Measurements from ENCODE around the gene TCTA. TPM values are rescaled to one million over a fixed set of nuclear protein-coding genes. Genes with fewer than 3 reads are reported as not detected.
"Not testable (repeated sequence)": the region's sequence is repeated elsewhere in the genome, so short reads cannot be mapped to it uniquely, and the experiment has no call there.

Gene TCTA
- total RNA-seq, 4 donors from 2014 or later: 12.0 to 25.8 (median 15.1) TPM

- no peak for TF ChIP-seq CTCF (IDR thresholded peaks at IDR 0.05 in 4 of 5, conservative IDR thresholded peaks at IDR 0.05 in 1 of 5)
- intact Hi-C loops (cut with DNase I; ENCODE audit: low total_unique reads): no loop called here
- H3K4me1 ChIP-seq: peaks cover 46 to 50% of the 10 kb centered on the region in 2 donors
- H3K4me3 ChIP-seq: no peak overlapping the region
- peak overlapping the region in 3 of 4 donors; percentile 1 to 36 (median 10) for H3K27ac ChIP-seq
- DNase-seq: no peak
- H3K36me3 ChIP-seq: no peaks in the 10 kb centered on the region
- in situ Hi-C loops (cut with MboI; ENCODE audit: low sequenced_read_pairs in 4 of 4): no loop called here
- no peaks in the 10 kb centered on the region for H3K27me3 ChIP-seq
- no peak for ATAC-seq
- H3K9me3 ChIP-seq: no peaks in the 10 kb centered on the region
These were observed 26.0 kb upstream of the TCTA start for GRCh38 chr3:49386056-49386756.

GRCh38 chr3:49387721-49388120, 24.5 kb upstream of the TCTA start:
- peaks cover 44 to 50% of the 10 kb centered on the region in 2 donors for H3K4me1 ChIP-seq
- TF ChIP-seq POLR2A (IDR thresholded peaks at IDR 0.05) (no peak), CTCF (IDR thresholded peaks at IDR 0.05 in 4 of 5, conservative IDR thresholded peaks at IDR 0.05 in 1 of 5) (no peak)
- peak in 1 of 2 donors; percentile 67 for ATAC-seq
- in situ Hi-C loops (cut with MboI; ENCODE audit: low sequenced_read_pairs in 4 of 4) (no loop called here), intact Hi-C loops (cut with DNase I; ENCODE audit: low total_unique reads) (no loop called here)
- H3K4me3 ChIP-seq: no peak overlapping the region
- peak overlapping the region in 1 of 4 donors; percentile 75 for H3K27ac ChIP-seq
- H3K27me3 ChIP-seq: no peaks in the 10 kb centered on the region
- H3K36me3 ChIP-seq: no peaks in the 10 kb centered on the region
- DNase-seq: no peak
- H3K9me3 ChIP-seq: no peaks in the 10 kb centered on the region

- ATAC-seq (no peak), DNase-seq (no peak)
- Histone ChIP-seq H3K36me3 (no peaks in the 10 kb centered on the region), H3K27me3 (no peaks in the 10 kb centered on the region), H3K27ac (peak overlapping the region in 3 of 4 donors; percentile 49 to 75 (median 69)), H3K4me1 (peaks cover 46 to 50% of the 10 kb centered on the region in 2 donors), H3K9me3 (no peaks in the 10 kb centered on the region), H3K4me3 (no peak overlapping the region)
- in situ Hi-C loops (cut with MboI; ENCODE audit: low sequenced_read_pairs in 4 of 4): no loop called here
- intact Hi-C loops (cut with DNase I; ENCODE audit: low total_unique reads): no loop called here
- no peak for TF ChIP-seq CTCF (IDR thresholded peaks at IDR 0.05 in 4 of 5, conservative IDR thresholded peaks at IDR 0.05 in 1 of 5)
- no peak for TF ChIP-seq POLR2A (IDR thresholded peaks at IDR 0.05)
These were observed 23.9 kb upstream of the TCTA start for GRCh38 chr3:49388289-49388820.

GRCh38 chr3:49389297-49389696, 22.9 kb upstream of the TCTA start:
- intact Hi-C loops (cut with DNase I; ENCODE audit: low total_unique reads): no loop called here
- Histone ChIP-seq H3K36me3 (peaks cover 0 to under 1% of the 10 kb centered on the region in 2 donors), H3K4me1 (peaks cover 47 to 54% of the 10 kb centered on the region in 2 donors), H3K27me3 (no peaks in the 10 kb centered on the region), H3K27ac (peak overlapping the region; percentile 15 to 75 (median 59)), H3K4me3 (no peak overlapping the region), H3K9me3 (no peaks in the 10 kb centered on the region)
- DNase-seq (no peak), ATAC-seq (peak; percentile 71 to 76)
- in situ Hi-C loops (cut with MboI; ENCODE audit: low sequenced_read_pairs in 4 of 4): no loop called here
- TF ChIP-seq CTCF (IDR thresholded peaks at IDR 0.05 in 4 of 5, conservative IDR thresholded peaks at IDR 0.05 in 1 of 5) (no peak), POLR2A (IDR thresholded peaks at IDR 0.05) (no peak)

- H3K27me3 ChIP-seq; ATAC-seq; H3K27ac ChIP-seq; H3K9me3 ChIP-seq; H3K4me3 ChIP-seq; DNase-seq; in situ Hi-C loops (cut with MboI; ENCODE audit: low sequenced_read_pairs in 4 of 4): not testable (repeated sequence)
- H3K4me1 ChIP-seq: peaks cover 42 to 44% of the 10 kb centered on the region in 2 donors
- H3K36me3 ChIP-seq: peaks cover 0 to 12% of the 10 kb centered on the region in 2 donors
- intact Hi-C loops (cut with DNase I; ENCODE audit: low total_unique reads): loop anchor here (5.0 kb wide), 1 partner anchor 1204 kb away; the partner anchor contains the start of gene CDC25A
These were observed 20.9 kb upstream of the TCTA start for GRCh38 chr3:49391310-49391709.

Measured in gastrocnemius medialis (tissue), 4 donors.